Aorta (tissue), 5 donors: ENCODE measurements around the gene TMPRSS11D. TPM values are rescaled to one million over a fixed set of nuclear protein-coding genes. Genes with fewer than 3 reads are reported as not detected.

ENCODE experiments used
- ATAC-seq: fragments of 200-7000 bp; cut with Tn5 transposase; one replicate; pipeline ENCODE4 v1.9.1; 2022; ENCODE audit warnings: moderate library complexity; ENCODE audit not compliant: low FRiP score
- DNase-seq, 2 donors: peaks; one replicate each; pipeline ENCODE4 v3.0.0-alpha.2; 2020
- H3K27ac ChIP-seq, 2 donors: one replicate each; pipeline ENCODE4 v1.5.1; 2013; ENCODE audit warnings: low read length in 2 of 2, mild to moderate bottlenecking in 2 of 2, moderate library complexity in 2 of 2, control low read depth in 1 of 2, inconsistent platforms in 1 of 2, low read depth in 1 of 2
- H3K27me3 ChIP-seq, 2 donors: one replicate each; pipeline ENCODE4 v1.6.1; 2013; ENCODE audit warnings: control low read depth in 1 of 2, low read length in 1 of 2, mild to moderate bottlenecking in 1 of 2, moderate library complexity in 1 of 2; ENCODE audit not compliant: insufficient read depth in 2 of 2, control insufficient read depth in 1 of 2
- H3K36me3 ChIP-seq, 2 donors: one replicate each; pipeline ENCODE4 v1.6.1; 2013; ENCODE audit warnings: control low read depth in 1 of 2, low read length in 1 of 2, mild to moderate bottlenecking in 1 of 2; ENCODE audit not compliant: insufficient read depth in 2 of 2, control insufficient read depth in 1 of 2
- H3K4me1 ChIP-seq, 2 donors: one replicate each; pipeline ENCODE4 v1.6.1; 2013; ENCODE audit warnings: low read length in 2 of 2, control low read depth in 1 of 2, mild to moderate bottlenecking in 1 of 2, moderate library complexity in 1 of 2; ENCODE audit not compliant: insufficient read depth in 2 of 2, control insufficient read depth in 1 of 2
- H3K4me3 ChIP-seq, 2 donors: one replicate each; pipeline ENCODE4 v1.5.1; 2013; ENCODE audit warnings: low read length in 2 of 2, control low read depth in 1 of 2, mild to moderate bottlenecking in 1 of 2
- H3K9me3 ChIP-seq: one replicate; pipeline ENCODE4 v1.6.1; 2013; ENCODE audit warnings: mild to moderate bottlenecking, low read length; ENCODE audit not compliant: control insufficient read depth
- WGBS, 2 donors: extraction: QIAGEN DNeasy Blood & Tissue Kit; methylation state at CpG; one replicate each; pipeline ENCODE4 v1.1.7; 2013; 5-methylcytosine and 5-hydroxymethylcytosine counted together
- intact Hi-C, 2 donors: fragments of 100-400 bp; cut with DNase I; formaldehyde crosslinking; loops; one replicate each; pipeline versions ENCODE4 v1.14.2 to v1.15.0; 2022
- polyA plus RNA-seq, 2 donors: library from polyadenylated mRNA; stranded (reverse); fragments of 200-250 nt; gene quantifications; one replicate each; pipeline ENCODE4 v1.2.3, GENCODE V29; 2013
- total RNA-seq, 2 donors: library from RNA; stranded (reverse); fragmentation: NEBNext Ultra II Directional; extraction: Animal tissue kit (Norgen Biotek cat#: 25700); gene quantifications; one replicate each; pipeline ENCODE4 v1.2.1, GENCODE V29; 2021
- donor health status: healthy with polysubstance abuse.
- donor health status: Bipolar disorder and iron deficiency.
- donor health status: DM: no; HTN: no; CAD: no.
- donor health status: DM: no; HTN: no; CAD: no.
- donor health status: DM: yes; HTN: yes; CAD: no.

Gene TMPRSS11D
- total and polyA plus RNA-seq, 4 donors, result 0.13 to 2.5 TPM; not detected in 2

GRCh38 chr4:67915400-67915966 lies 31.7 kb upstream of the TMPRSS11D start:
- Histone ChIP-seq H3K9me3 (no peaks in the 10 kb centered on the region), H3K27ac (no peak overlapping the region), H3K27me3 (no peaks in the 10 kb centered on the region), H3K4me1 (no peaks in the 10 kb centered on the region), H3K4me3 (no peak overlapping the region), H3K36me3 (no peaks in the 10 kb centered on the region)
- DNase-seq (no peak), ATAC-seq (no peak)
- 70% methylated on average over 5 of the region's 5 CpGs for WGBS, 2 donors
- intact Hi-C loops, result no loop called here

GRCh38 chr4:67912080-67912479 lies 28.3 kb upstream of the TMPRSS11D start:
- no peak overlapping the region for H3K4me3 ChIP-seq
- 73 to 74% methylated on average over 2 of the region's 2 CpGs for WGBS, 2 donors
- DNase-seq, result no peak
- H3K36me3 ChIP-seq, result no peaks in the 10 kb centered on the region
- H3K27ac ChIP-seq, result no peak overlapping the region
- H3K9me3 ChIP-seq, result no peaks in the 10 kb centered on the region
- no peaks in the 10 kb centered on the region for H3K4me1 ChIP-seq
- no peaks in the 10 kb centered on the region for H3K27me3 ChIP-seq
- intact Hi-C loops, result no loop called here
- no peak for ATAC-seq

GRCh38 chr4:67911638-67912037 lies 27.8 kb upstream of the TMPRSS11D start:
- no peak for DNase-seq
- intact Hi-C loops, result no loop called here
- no peaks in the 10 kb centered on the region for H3K9me3 ChIP-seq
- H3K36me3 ChIP-seq, result no peaks in the 10 kb centered on the region
- no peak overlapping the region for H3K4me3 ChIP-seq
- no peak for ATAC-seq
- WGBS, 2 donors, result 67 to 84% methylated on average over 3 of the region's 3 CpGs
- no peaks in the 10 kb centered on the region for H3K27me3 ChIP-seq
- H3K4me1 ChIP-seq, result no peaks in the 10 kb centered on the region
- H3K27ac ChIP-seq, result no peak overlapping the region

GRCh38 chr4:67911141-67911540 lies 27.3 kb upstream of the TMPRSS11D start:
- intact Hi-C loops, result no loop called here
- WGBS, 2 donors, result 67 to 73% methylated on average over 4 of the region's 4 CpGs
- no peaks in the 10 kb centered on the region for H3K27me3 ChIP-seq

GRCh38 chr4:67910585-67910905 lies 26.7 kb upstream of the TMPRSS11D start:
- Histone ChIP-seq H3K27ac (no peak overlapping the region), H3K36me3 (no peaks in the 10 kb centered on the region), H3K9me3 (no peaks in the 10 kb centered on the region), H3K4me1 (no peaks in the 10 kb centered on the region), H3K27me3 (no peaks in the 10 kb centered on the region), H3K4me3 (no peak overlapping the region)
- DNase-seq, result no peak
- intact Hi-C loops, result no loop called here
- WGBS, 2 donors, result 4 to 7% methylated on average over 1 of the region's 1 CpG
- no peak for ATAC-seq

More at GRCh38 chr4:67911141-67911540, 27.3 kb upstream of the TMPRSS11D start:
- Histone ChIP-seq H3K4me3 (no peak overlapping the region), H3K9me3 (no peaks in the 10 kb centered on the region), H3K4me1 (no peaks in the 10 kb centered on the region), H3K27ac (no peak overlapping the region), H3K36me3 (no peaks in the 10 kb centered on the region)
- no peak for DNase-seq
- no peak for ATAC-seq

GRCh38 chr4:67909905-67910584 lies 26.2 kb upstream of the TMPRSS11D start:
- no peak overlapping the region for H3K4me3 ChIP-seq
- H3K27me3 ChIP-seq, result no peaks in the 10 kb centered on the region
- H3K27ac ChIP-seq, result no peak overlapping the region
- DNase-seq (no peak), ATAC-seq (no peak)
- intact Hi-C loops, result no loop called here
- WGBS, 2 donors, result 43 to 54% methylated on average over 6 of the region's 6 CpGs
- no peaks in the 10 kb centered on the region for H3K36me3 ChIP-seq
- H3K9me3 ChIP-seq, result no peaks in the 10 kb centered on the region
- H3K4me1 ChIP-seq, result no peaks in the 10 kb centered on the region

- no peak for ATAC-seq
- Histone ChIP-seq H3K27ac (no peak overlapping the region), H3K4me3 (no peak overlapping the region), H3K36me3 (no peaks in the 10 kb centered on the region), H3K4me1 (no peaks in the 10 kb centered on the region), H3K9me3 (no peaks in the 10 kb centered on the region), H3K27me3 (no peaks in the 10 kb centered on the region)
- 88 to 89% methylated on average over 4 of the region's 4 CpGs for WGBS, 2 donors
- intact Hi-C loops, result no loop called here
- no peak for DNase-seq
Measured at GRCh38 chr4:67907650-67908049, 23.8 kb upstream of the TMPRSS11D start.

GRCh38 chr4:67899096-67899495 lies 15.3 kb upstream of the TMPRSS11D start:
- no peak for DNase-seq
- intact Hi-C loops, result no loop called here
- ATAC-seq, result no peak
- no peak overlapping the region for H3K4me3 ChIP-seq
- H3K36me3 ChIP-seq, result no peaks in the 10 kb centered on the region
- no peak overlapping the region for H3K27ac ChIP-seq
- H3K4me1 ChIP-seq, result no peaks in the 10 kb centered on the region
- no peaks in the 10 kb centered on the region for H3K27me3 ChIP-seq
- no peaks in the 10 kb centered on the region for H3K9me3 ChIP-seq

- Histone ChIP-seq H3K9me3 (no peaks in the 10 kb centered on the region), H3K36me3 (no peaks in the 10 kb centered on the region), H3K27me3 (no peaks in the 10 kb centered on the region), H3K4me1 (no peaks in the 10 kb centered on the region), H3K4me3 (no peak overlapping the region), H3K27ac (no peak overlapping the region)
- DNase-seq (no peak), ATAC-seq (no peak)
- intact Hi-C loops, result no loop called here
Measured at GRCh38 chr4:67897686-67898085, 13.9 kb upstream of the TMPRSS11D start.
